Tibial nerve (tissue), 3 donors: ENCODE data around the gene ROS1.

Experiments
- CTCF ChIP-seq, 5 experiments: fragments of 200-600 bp in 3 of 5; fragments of 450-650 bp in 2 of 5; sonication (generic) in 3 of 5; IDR thresholded peaks; one replicate each; pipeline ENCODE4 v1.5.1; 2016 to 2019; ENCODE audit warnings: antibody characterized with exemption in 5 of 5, mild to moderate bottlenecking in 3 of 5, moderate library complexity in 2 of 5
- POLR2A ChIP-seq, 2 donors: fragments of 450-650 bp; IDR thresholded peaks; one replicate each; pipeline ENCODE4 v1.6.1; 2017; ENCODE audit warnings: antibody characterized with exemption in 2 of 2, mild to moderate bottlenecking in 2 of 2, moderate library complexity in 2 of 2

- no peak for TF ChIP-seq CTCF (IDR thresholded peaks at IDR 0.05)
- TF ChIP-seq POLR2A (IDR thresholded peaks at IDR 0.05): no peak
Measured at GRCh38 chr6:117401799-117402198, 23.9 kb downstream of the ROS1 start.
